GM20000 (cell line): ENCODE measurements around the gene SERTAD2.

ENCODE experiments used
- DNase-seq: peaks from one replicate; pipeline ENCODE4 v3.0.0; 2012; ENCODE audit warnings: low spot score
- TF ChIP-seq, protein P1 (sequence below): IDR thresholded peaks from 2 replicates; pipeline ENCODE4 v1.5.1; 2012; ENCODE audit warnings: mild to moderate bottlenecking, control low read depth; ENCODE audit errors: extremely low read depth, missing control alignments

The SERTAD2 gene

DNA sequence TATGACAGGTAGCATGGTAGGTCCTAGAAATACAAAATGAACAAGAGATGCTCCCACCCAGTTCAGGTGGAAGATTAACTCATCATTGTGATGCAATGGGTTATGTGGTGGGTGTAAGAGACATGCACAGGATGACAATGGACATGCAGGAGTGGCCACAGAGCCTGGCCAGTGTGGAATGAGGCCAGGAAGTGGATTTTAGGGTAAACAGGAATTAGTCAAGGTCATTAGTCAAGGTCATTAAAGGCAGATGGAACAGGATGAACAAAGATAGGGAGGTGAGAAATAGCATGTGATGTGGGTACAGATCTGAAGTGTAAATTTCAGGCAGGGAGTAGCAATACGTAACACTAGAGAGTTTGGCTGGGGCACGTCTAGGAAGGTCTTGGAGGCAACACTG lies 15.6 kb upstream of the SERTAD2 start:
- TF ChIP-seq, protein P1, sequence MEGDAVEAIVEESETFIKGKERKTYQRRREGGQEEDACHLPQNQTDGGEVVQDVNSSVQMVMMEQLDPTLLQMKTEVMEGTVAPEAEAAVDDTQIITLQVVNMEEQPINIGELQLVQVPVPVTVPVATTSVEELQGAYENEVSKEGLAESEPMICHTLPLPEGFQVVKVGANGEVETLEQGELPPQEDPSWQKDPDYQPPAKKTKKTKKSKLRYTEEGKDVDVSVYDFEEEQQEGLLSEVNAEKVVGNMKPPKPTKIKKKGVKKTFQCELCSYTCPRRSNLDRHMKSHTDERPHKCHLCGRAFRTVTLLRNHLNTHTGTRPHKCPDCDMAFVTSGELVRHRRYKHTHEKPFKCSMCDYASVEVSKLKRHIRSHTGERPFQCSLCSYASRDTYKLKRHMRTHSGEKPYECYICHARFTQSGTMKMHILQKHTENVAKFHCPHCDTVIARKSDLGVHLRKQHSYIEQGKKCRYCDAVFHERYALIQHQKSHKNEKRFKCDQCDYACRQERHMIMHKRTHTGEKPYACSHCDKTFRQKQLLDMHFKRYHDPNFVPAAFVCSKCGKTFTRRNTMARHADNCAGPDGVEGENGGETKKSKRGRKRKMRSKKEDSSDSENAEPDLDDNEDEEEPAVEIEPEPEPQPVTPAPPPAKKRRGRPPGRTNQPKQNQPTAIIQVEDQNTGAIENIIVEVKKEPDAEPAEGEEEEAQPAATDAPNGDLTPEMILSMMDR, result no peak
- no peak for DNase-seq

DNA sequence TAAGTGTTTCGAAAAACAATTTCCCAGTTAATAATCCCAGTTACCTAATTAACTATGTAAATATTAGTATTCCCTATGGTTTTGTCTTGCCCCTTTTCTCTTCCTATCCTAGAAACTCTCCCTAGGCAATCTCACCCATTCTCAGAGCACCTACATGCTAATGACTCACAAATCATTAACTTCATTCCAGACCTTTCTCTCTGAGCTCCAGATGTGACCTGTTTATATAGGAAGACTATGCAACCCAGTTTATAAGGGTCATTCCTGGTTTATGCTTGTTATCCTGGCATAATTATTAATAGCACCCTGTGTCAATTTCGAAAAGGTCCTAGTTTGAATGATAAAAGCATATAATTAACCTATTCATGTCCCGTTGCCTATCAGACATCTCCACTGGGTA lies 14.8 kb upstream of the SERTAD2 start:
- DNase-seq, result no peak
- TF ChIP-seq, protein P1, result no peak

- TF ChIP-seq, protein P1, result no peak
Observed at GRCh38 chr2:64667535-64667934, 13.8 kb upstream of the SERTAD2 start.

GRCh38 chr2:64666810-64667438 lies 13.2 kb upstream of the SERTAD2 start:
- no peak for DNase-seq
- TF ChIP-seq, protein P1, result no peak

More at GRCh38 chr2:64667535-64667934, 13.8 kb upstream of the SERTAD2 start:
- no peak for DNase-seq

DNA sequence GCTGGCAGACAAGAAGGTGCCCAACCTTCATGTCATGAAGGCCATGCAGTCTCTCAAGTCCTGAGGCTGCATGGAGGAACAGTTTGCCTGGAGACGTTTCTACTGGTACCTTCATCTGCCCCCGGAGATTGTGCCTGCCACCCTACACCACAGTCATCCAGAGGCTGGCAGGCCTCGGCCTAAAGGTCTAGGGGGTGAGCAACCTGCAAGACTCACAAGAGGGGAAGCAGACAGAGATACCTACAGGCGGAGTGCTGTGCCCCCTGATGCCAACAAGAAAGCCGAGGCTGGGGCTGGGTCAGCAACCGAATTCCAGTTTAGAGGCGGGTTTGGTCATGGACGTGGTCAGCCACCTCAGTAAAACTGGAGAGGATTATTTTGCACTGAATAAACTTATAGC lies 12.0 kb upstream of the SERTAD2 start:
- TF ChIP-seq, protein P1, result no peak
- DNase-seq, result no peak

DNA sequence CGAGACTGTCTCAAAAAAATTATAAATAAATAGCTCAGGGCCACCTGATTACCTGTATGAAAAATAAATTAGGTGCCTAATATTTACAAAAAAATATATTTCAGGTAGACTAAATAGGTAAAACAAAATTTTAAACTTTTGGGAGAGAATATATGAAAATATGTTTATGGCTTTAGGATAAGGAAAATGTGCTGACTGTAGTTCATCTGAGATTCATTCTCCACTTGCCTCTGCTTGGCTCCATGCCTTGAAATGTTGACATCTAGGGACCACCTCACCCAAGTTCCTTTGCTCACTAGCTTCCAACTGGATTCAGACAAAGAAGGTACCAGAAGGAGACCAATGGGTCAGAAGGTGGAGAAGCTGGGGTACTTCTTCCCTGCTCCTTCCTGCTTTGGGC lies 9.7 kb upstream of the SERTAD2 start:
- DNase-seq, result no peak
- TF ChIP-seq, protein P1, result no peak

- TF ChIP-seq, protein P1, result no peak
- no peak for DNase-seq
Observed at GRCh38 chr2:64661741-64662169, 8.0 kb upstream of the SERTAD2 start.
